GM12892 (cell line): ENCODE data around the gene PROK2.

Experiments used
- POLR2A ChIP-seq: IDR thresholded peaks from 2 replicates; pipeline ENCODE4 v1.6.1; 2011; ENCODE audit warnings: low read depth, low read length, control low read depth
- POLR2AphosphoS5 ChIP-seq: IDR thresholded peaks from 2 replicates; pipeline ENCODE4 v1.6.1; 2011; ENCODE audit warnings: low read depth, low read length, control low read depth

DNA sequence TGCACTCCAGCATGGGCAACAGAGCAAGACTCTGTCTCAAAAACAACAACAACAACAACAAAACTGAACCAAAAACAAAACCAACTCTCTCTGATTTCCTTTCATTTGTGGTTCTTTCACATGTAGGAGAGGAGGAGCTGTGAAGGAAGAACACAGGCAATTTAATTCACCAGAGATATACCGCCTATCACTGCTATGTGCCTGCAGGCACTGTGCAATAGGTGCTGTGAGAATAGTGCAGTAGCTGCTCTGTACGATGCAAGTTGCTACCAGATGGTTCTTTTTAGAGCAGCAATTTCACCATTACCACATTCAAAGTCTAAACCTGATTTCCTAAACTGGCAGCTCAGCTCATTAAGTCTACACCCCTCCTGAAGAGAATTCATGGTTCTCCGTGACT, 11.3 kb upstream of the PROK2 start:
- TF ChIP-seq POLR2A, result no peak
- TF ChIP-seq POLR2AphosphoS5, result no peak
